ENCODE results near the gene HDDC3.

HDDC3 gene

GRCh38 chr15:90917569-90917968, 14.8 kb downstream of the HDDC3 start:
- no peak overlapping the region for H3K4me3 ChIP-seq (ENCODE audit: low read length, poor library complexity, severe bottlenecking)
- TF ChIP-seq EZH2phosphoT487 (IDR thresholded peaks at IDR 0.05; ENCODE audit: borderline replicate concordance) (no peak), CTCF (conservative IDR thresholded peaks at IDR 0.05; ENCODE audit: low read length) (no peak)

DNA sequence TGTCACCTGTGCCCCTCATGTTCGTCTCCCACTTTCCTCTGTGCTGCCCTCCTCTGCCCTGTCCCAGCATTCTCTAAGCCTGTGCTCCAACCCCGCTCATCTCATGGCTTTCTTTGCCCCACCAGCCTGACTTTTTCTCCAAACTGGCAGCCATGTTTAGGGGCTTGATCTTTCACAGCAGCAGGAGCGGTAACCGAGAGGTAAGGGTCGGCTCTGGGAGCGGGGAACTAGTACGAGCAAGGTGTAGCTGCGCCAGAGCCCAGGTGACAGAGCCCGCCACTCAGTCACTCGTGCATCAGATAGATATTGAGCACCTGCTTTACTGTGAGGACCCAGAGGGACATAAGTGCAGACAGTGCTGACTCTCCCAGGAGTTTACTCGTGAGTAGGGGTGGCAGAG, 15.9 kb downstream of the HDDC3 start:
- Histone ChIP-seq H3K27me3 (ENCODE audit: insufficient read depth, low read length, poor library complexity, severe bottlenecking) (no peaks in the 10 kb centered on the region), H3K9me2 (replicated peaks; ENCODE audit: low read depth, low read length) (no peaks in the 10 kb centered on the region), H3K4me2 (ENCODE audit: low read depth, low read length, poor library complexity, severe bottlenecking) (no peak overlapping the region), H3K9me3 (ENCODE audit: insufficient read depth, low read depth, low read length) (no peaks in the 10 kb centered on the region), H2AFZ (ENCODE audit: low read length) (no peak overlapping the region), H3K36me3 (ENCODE audit: insufficient read depth, low read length) (peaks cover 18% of the 10 kb centered on the region; the same call in 1 of the 2 replicates), H3K4me3 (ENCODE audit: low read length, poor library complexity, severe bottlenecking) (no peak overlapping the region), H3F3A (ENCODE audit: low read depth) (no peaks in the 10 kb centered on the region), H3K4me1 (ENCODE audit: insufficient read depth, low read length, poor library complexity, severe bottlenecking) (no peaks in the 10 kb centered on the region), H3K79me2 (ENCODE audit: insufficient read depth, low read length) (no peaks in the 10 kb centered on the region), H3K9ac (ENCODE audit: low read depth, low read length, poor library complexity, severe bottlenecking) (no peak overlapping the region), H4K20me1 (ENCODE audit: insufficient read depth, low read length, poor library complexity, severe bottlenecking) (no peaks in the 10 kb centered on the region)
- TF ChIP-seq CTCF (conservative IDR thresholded peaks at IDR 0.05; ENCODE audit: low read length) (no peak), EZH2phosphoT487 (IDR thresholded peaks at IDR 0.05; ENCODE audit: borderline replicate concordance) (no peak)

More at GRCh38 chr15:90917569-90917968, 14.8 kb downstream of the HDDC3 start:
- Histone ChIP-seq H2AFZ (ENCODE audit: low read length) (no peak overlapping the region), H3F3A (ENCODE audit: low read depth) (no peaks in the 10 kb centered on the region), H3K9me2 (replicated peaks; ENCODE audit: low read depth, low read length) (no peaks in the 10 kb centered on the region), H3K36me3 (ENCODE audit: insufficient read depth, low read length) (peaks cover 17% of the 10 kb centered on the region; the same call in 1 of the 2 replicates), H3K27me3 (ENCODE audit: insufficient read depth, low read length, poor library complexity, severe bottlenecking) (no peaks in the 10 kb centered on the region), H3K4me2 (ENCODE audit: low read depth, low read length, poor library complexity, severe bottlenecking) (no peak overlapping the region), H3K9ac (ENCODE audit: low read depth, low read length, poor library complexity, severe bottlenecking) (no peak overlapping the region), H4K20me1 (ENCODE audit: insufficient read depth, low read length, poor library complexity, severe bottlenecking) (no peaks in the 10 kb centered on the region), H3K4me1 (ENCODE audit: insufficient read depth, low read length, poor library complexity, severe bottlenecking) (no peaks in the 10 kb centered on the region), H3K79me2 (ENCODE audit: insufficient read depth, low read length) (no peaks in the 10 kb centered on the region), H3K9me3 (ENCODE audit: insufficient read depth, low read depth, low read length) (no peaks in the 10 kb centered on the region)

GRCh38 chr15:90915808-90916440, 16.4 kb downstream of the HDDC3 start:
- Histone ChIP-seq H2AFZ (ENCODE audit: low read length) (no peak overlapping the region), H3K27me3 (ENCODE audit: insufficient read depth, low read length, poor library complexity, severe bottlenecking) (no peaks in the 10 kb centered on the region), H3K4me2 (ENCODE audit: low read depth, low read length, poor library complexity, severe bottlenecking) (no peak overlapping the region), H3K4me1 (ENCODE audit: insufficient read depth, low read length, poor library complexity, severe bottlenecking) (no peaks in the 10 kb centered on the region), H3K9me2 (replicated peaks; ENCODE audit: low read depth, low read length) (no peaks in the 10 kb centered on the region), H3K4me3 (ENCODE audit: low read length, poor library complexity, severe bottlenecking) (no peak overlapping the region), H3K36me3 (ENCODE audit: insufficient read depth, low read length) (peaks cover 23% of the 10 kb centered on the region; the same call in 1 of the 2 replicates), H4K20me1 (ENCODE audit: insufficient read depth, low read length, poor library complexity, severe bottlenecking) (no peaks in the 10 kb centered on the region), H3K9ac (ENCODE audit: low read depth, low read length, poor library complexity, severe bottlenecking) (no peak overlapping the region), H3K9me3 (ENCODE audit: insufficient read depth, low read depth, low read length) (no peaks in the 10 kb centered on the region), H3F3A (ENCODE audit: low read depth) (no peaks in the 10 kb centered on the region), H3K79me2 (ENCODE audit: insufficient read depth, low read length) (no peaks in the 10 kb centered on the region)
- TF ChIP-seq CTCF (conservative IDR thresholded peaks at IDR 0.05; ENCODE audit: low read length) = no peak
- TF ChIP-seq EZH2phosphoT487 (IDR thresholded peaks at IDR 0.05; ENCODE audit: borderline replicate concordance) = no peak
